Stimulated activated CD8-positive, alpha-beta memory T cell treated with anti-CD3 and anti-CD28 coated beads, Interleukin-7, amount 100 ng/mL, for 24 hours (primary cell): ENCODE measurements around the gene PPP1R9A.

ENCODE experiments used
- DNase-seq: peaks from one replicate; pipeline ENCODE4 v3.0.0-alpha.2; 2020; ENCODE audit warnings: low read depth

Gene PPP1R9A

DNA sequence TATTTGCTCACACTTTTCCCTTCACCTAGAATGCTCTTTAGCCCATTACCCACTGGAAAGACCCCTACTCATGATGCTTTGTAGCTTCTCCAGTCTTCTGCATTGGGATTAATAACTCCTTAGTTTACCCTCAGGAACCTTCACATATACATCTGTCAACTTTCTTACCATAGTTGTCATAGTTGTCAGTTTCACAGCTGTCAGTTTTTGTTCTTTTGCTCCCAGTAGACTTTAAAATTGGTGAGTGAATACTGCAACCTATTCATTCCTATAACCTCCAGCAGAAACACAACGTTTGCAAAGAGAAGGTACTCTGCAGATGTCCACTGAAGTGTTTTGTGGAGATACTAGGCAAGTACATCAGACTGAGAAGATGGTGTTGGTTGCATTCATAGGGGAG lies 414.3 kb downstream of the PPP1R9A start:
- DNase-seq = no peak

DNA sequence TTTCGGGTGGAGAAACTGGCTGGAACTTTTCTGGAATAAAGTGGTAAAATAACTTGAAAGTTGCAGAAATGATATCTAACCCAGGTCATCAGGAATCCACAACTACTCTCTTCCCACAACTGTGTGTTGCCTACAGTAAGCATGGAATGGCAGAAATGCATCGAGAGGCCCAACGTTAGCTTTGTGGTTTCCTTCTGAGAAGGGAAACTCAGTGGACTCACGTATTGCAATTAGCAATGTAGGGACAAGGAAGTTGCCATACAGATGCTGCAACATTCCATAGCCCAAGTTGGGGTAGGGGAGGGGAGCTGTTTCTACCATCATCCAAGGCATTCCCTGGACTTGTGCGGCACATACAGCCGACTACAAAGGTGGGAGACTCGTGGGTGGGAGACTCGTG lies 415.0 kb downstream of the PPP1R9A start:
- DNase-seq = no peak

DNA sequence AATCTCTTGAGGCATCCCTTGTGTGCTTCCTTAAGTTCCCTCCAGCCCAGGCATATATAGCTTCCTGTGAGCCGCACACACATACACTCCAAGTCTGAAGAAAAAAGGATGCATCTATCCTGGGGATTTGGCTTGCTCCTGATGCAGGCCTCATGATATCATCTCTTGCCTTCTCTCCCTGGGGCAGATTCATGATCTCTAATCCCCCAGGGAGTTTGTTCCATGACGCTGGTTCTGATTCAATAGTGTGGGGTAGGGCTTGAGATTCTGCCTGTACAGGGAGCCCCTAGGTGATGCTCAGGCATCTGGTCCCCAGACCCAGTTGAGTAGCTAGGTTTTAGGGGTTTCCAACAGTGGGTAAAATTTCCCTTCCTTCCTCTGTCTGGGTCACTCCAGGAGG lies 415.5 kb downstream of the PPP1R9A start:
- no peak for DNase-seq

DNA sequence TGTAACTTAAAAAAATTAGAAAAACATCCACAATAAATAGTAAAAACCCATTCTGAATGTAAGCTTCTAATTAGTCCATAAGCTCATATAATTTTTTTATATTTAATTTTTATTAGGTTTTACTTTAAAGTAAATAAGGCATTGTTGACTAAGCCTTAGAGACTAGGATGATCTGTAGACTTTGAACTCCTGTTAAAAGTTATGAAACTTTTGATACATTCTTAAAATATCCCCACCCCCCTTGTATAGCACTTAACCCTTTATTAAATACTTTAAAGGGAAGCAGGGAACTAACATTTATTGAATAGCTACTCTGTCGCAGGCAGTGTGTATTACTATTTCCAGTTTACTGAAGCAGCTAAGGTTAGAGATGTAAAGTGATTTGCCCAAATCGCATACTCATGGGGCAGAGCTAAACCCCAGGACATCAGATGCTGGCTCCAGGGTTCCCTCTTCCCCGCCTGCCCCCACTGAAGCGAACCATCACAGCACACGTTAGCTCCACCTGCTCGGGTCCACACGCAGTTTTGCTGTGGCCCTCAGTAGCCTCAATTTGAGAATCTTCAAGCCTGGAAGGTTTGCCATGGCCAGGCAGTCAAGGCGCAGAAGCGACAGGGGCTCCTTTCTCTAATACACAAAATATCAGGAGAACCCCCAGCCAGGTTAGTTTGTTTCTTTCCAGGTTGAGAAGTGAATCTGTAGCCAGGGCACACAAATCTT lies 416.2 kb downstream of the PPP1R9A start:
- no peak for DNase-seq

DNA sequence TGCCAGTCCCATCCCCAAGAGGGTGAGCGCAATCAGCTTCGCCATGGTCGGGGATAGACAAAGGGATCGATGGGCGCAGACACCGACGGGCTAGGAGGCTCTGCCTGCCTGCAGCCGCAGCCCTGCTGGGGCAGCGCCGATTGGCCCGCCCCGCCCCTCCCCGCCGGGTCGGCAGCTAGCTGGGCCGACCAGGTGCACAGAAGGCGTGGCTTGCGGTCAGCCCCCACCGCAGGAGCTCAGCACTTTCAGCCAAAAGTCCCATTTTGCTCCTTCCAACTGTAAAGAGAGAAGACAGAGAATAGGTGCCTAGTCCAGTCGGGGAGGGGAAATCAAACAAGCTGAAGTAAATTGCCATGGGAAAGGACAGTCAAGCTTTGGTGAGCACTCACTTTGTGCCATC lies 417.0 kb downstream of the PPP1R9A start, which contains the start of gene PON1:
TSS of gene PON1 (minus strand) at position 102 of the 400 bp plus-strand sequence. CDS start at position 45, 57 bp downstream.
- no peak for DNase-seq

DNA sequence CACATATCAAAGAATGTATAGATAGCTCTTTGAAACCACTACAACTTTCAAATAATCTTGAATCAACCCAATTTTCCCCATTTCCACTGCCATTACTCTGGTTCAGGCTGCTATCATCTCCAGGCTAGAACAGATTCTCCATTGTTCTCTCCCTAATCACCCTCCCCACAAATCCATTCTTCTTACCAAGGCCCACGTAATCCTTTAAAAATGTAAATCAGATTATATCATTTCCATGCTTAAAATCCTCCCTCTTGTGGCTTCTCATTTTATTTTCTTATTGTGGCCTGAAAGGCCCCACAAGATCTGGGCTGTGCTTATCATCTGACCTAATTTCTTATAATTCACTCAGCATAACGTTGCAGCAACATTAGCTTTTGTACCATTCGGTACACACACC lies 420.0 kb downstream of the PPP1R9A start:
- DNase-seq = no peak

DNA sequence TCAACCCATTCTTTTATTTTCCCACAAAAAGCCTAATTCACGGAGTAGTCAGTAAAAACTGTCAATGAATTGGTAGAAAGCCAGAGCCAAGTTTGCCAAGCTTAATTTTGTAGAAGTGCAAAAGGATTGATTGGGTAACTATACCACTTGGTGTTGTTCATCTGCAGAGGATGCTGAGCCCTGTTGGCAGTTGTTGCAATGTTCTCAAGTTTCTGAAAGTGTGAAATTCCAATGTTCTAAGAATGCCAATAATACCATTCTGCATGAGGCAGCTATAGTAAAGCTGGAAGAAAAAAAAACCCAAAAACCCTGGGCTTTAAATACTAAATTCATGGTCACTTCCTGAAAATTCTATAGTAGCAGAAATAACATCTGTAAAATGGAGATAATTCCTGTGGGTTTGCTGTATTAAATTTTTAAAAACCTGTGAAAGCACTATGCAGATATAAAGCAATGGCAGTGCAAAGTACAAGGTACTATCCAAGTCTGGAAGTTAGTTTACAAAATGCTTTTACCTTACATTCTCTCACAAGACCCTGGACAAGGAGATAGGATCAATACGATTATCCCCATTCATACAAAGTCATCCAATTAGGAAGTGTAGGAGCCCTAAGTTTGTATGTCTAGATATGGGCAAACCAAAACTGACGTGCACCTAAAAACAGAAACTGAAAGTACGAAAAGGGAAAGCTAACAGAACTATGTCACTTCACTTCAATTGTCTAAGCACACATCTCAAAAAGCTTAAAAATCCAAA lies 423.0 kb downstream of the PPP1R9A start:
- DNase-seq = no peak

DNA sequence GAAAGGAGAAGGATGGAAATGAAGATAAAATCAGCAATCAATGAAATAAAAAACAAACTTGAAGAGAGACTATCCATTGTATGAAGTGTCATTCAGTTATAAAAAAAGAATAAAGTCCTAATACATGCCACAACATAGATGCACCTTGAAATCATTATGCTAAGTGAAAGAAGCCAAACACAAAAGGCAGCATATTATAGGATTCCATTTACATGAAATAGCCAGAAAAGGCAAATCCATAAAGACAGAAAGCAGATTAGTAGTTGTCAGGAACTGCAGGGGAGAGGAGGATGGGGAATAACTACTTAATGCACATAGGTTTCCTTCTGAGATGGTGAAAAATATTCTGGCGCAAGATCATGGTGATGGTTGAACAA lies 423.6 kb downstream of the PPP1R9A start:
- no peak for DNase-seq

DNA sequence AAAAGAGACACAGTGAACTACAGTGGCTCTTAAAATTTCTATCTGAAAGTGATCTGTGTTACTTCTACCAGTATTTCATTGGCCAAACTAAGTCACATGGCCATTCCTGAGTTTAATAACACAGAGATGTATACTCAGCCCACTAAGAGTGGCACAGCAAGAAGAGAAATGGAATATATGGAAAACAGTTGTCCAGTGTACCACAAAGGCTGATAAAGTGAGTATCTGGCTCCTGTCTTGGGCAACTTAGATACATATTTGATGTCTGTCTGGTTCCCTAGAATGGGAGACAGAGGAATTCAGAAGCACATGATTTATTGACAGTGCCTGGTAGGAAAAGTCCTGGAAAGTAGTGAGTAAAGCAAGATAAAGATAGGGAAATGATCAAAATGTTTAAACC lies 427.1 kb downstream of the PPP1R9A start:
- no peak for DNase-seq

DNA sequence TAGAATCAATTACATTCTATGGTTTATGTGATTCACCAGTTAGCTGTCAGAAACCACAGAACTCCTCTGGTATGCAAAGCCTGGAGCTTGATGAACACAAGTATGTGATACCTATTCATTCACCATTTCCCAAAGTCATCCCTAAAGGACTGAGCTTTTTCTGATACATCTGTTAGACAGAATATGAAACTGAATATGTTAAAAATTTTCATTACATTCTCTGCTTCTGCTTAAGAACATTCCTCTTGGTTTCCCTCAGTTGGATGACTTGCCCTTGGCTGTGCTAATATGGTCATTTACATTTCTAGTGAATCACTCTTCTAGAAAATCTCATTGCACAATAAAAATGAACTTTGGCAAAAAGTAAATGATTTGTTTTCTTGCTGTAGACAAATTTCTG lies 427.7 kb downstream of the PPP1R9A start:
- DNase-seq = no peak

DNA sequence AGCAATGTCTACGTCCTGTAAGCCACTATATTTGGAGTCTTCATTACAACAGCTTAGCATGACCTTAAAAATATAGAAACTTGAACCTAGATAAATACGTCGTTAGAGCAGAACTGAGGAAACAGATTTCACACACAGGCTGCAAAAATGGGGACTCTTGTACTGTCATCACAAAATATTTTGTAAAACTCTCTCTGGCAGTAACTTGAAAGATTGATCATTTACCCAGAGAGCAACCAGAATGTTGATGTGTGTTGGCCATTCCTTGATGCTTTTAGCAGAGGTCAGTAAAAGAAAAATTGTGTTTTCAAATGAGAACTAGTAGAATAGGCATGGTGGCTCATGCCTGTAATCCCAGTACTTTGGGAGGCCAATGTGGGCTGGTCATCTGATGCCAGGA lies 431.4 kb downstream of the PPP1R9A start:
- DNase-seq = no peak

DNA sequence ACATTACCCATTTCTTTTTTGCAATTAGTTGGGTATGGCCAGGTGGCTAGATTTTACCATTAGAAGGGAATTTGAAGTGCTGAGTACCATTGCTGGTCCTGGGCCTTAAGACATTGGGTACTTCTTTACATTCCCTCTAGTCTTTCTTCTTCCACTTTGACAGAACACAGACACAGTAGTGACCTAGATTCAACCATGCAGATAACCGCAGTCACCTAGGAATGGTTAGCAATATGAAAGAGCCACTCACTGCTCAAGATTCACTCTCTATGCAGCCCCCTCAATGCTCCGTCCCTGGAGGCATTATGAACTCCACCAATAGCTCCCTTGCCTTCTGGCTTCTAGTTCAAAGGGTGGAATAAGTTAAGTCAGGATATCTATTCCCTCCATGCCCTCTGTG lies 433.1 kb downstream of the PPP1R9A start:
- no peak for DNase-seq

DNA sequence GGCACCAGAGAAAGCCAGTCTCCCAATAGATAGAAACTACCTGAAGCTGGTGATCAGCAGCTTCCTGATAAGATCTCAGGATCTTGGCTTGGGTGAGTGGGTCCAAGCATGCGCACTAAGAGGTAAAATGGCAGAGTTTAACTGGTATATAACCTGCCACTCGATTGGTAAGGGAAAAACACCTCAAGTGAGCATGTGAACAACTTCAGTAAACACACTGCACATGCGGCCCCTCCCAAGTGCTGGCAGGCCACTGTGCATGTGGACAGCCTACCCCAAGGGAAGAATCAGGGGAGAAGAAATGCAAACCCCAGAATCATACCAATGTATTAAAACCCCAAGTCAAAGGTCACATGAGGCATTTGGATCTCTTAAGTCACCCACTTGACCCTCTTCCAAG lies 434.6 kb downstream of the PPP1R9A start:
- no peak for DNase-seq

DNA sequence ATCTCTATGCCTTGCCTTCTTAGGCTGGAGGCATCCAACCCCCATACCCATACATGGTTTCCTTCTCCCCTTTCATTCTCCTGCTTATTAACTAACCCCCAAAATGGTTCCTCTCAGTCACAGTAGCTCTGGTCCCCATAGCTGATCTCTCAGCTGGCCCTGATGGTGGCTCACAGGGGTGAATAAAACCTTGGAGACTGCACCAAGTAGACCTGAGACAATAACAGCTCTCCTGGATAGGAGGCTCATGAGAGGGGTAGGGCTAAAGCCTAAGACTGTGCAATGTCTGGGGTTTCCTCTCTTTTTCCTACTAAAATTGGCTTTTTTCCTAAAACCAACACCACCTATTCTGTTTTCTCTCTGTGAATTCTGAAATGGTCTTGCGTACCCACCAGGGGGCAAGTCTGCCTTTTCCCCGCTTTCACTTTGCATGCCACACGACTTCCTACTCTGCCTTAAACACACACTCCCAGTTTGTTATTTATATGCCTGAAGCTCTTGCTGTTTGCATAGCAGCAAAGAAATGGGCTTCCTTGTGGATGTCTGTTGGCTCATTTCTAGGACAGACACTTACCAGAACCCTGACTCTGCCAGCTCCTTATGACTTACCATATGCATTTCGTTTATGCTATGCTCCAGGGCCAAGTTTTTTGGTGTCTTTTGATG lies 435.4 kb downstream of the PPP1R9A start:
- no peak for DNase-seq
